ENCODE data around the gene OR2F2.

Gene OR2F2

DNA sequence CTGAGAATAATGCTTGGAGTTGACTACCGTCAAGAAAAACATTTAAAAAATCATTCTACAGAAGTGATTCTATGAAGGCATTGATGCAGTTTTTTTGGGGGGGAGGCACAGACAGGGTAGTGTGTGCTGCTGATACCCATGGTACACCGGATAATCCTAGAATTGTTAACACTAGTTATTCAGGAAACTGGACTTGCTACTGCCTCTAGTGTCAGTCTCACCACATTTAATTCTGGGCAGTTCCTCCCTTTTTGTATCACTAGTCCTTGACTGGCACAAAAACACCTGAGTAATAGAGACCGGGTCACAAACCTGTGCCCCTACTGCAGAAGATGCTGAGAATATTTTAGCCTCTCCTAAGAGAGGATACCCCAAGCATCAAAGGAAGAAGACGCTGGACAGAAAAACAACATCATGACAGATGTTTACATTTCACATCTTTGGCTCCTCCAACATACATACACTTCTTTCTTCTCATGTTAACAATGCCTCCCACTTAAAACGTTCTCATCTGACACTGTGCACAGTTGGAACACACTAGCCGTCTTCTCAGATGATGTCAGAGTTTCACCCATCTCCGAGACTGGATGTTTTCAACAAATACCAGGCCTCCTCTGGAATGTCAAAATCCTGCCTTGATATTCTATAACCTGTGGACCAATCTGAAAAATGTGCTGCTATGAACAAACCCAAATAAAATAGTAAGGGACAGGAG is 19.9 kb upstream of the OR2F2 start:
- no peak for DNase-seq

DNA sequence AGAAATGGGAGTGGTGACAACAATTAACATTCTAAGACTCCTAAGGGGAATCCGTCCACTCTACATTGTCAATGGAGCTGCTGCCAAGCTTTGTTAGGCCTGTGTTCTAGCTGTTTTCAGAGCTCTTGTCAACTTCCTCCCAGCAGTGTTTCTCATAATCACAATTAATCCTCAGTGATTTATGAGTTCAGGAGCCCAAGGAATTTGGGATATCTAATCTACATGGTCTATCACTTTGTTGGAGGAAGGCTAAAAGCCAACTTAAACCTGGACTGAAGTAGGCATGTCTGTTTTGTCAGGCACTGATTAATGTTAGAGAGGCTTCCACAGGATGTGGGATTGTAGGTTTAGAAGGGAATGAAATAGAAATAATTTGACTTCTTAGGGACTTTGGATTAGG is 10.2 kb upstream of the OR2F2 start:
- DNase-seq: no peak

DNA sequence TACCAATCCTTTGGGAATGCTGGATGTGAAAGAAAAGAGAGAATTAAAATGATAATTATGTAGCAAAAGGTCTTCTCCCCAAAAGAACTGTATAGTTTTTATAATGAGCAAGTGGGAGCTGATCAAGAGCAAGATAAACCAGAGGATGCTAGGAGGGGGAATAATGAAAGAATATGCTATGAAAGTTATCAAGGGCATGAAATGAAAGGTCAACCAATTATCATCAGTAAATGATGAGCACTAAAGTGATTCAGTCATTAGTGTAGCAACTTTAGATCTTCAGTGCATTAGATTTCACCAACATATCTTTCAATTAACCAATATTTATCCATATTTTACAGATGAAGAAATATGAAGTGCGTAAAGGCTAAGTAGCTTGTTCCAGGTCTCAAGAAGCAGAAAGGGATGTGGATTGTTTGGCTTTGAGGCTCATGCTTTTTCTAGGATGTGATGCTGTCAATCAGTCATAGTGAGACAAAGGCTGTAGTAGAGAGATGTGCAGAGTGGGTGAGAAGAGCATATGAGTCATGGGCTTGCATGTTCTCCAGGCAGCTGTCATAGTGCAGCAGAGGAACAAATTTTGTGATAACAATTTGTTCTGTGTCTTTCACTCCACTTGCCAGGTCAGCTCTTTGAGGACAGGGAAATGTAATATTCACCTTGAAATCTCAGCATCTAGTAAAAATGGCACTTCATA is 5.7 kb upstream of the OR2F2 start:
- no peak for DNase-seq

DNA sequence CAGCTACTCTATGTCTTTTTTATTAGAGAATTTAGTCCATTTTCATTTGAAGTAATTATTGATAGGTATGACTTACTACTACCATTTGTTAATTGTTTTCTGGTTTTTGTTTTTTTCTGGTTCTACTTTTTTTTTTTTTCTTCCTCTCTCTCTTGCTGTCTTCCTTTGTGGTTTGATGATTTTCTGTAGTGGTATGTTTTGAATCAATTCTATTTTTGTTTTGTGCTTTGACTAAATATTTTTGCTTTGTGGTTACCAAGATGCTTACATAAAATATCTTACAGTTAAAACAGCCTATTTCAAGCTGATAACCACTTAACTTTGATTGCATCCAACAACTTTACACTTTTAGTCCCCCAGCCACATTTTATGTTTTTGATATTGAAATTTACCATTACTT is 3.3 kb upstream of the OR2F2 start:
- DNase-seq: no peak

DNA sequence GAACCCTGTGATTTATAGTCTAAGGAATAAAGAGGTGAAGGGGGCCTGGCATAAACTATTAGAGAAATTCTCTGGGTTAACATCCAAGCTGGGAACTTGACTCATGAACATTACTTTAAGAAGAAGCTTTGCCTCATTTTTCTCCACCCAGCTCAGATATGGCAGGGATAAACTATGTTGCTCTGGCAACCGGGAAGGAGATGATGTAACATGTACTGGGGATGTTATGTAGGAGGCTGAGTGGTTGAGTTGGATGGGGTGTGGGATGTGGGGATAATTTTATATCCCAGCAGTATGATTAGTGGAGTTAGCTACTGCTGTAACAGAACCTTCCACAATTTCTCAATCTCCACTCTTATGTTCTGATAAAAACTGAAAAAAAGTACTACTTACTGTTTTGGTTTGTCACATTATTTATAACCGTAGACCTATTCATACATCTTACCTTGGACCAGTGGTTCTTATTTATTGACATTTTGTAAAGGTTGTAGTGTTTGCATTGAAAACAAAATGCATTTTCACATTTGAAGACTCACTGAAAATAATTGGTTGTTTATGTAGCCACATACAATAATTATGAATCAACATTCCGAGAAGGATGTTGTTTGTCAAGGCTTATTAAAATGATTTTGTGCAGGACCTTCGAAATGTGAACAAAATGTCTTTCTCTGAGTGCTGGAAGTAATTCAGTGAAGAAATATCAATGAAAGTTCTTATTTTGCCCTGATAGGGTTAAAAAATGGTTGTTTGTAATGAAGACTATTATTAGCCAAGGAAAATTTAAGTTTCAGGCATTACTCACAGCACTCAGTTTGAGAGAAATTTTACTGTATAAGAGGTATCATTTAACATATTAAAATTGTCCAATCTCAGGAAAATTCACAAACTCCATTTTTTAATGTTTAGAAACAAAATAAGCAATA is 1.3 kb downstream of the OR2F2 start:
- DNase-seq: no peak

DNA sequence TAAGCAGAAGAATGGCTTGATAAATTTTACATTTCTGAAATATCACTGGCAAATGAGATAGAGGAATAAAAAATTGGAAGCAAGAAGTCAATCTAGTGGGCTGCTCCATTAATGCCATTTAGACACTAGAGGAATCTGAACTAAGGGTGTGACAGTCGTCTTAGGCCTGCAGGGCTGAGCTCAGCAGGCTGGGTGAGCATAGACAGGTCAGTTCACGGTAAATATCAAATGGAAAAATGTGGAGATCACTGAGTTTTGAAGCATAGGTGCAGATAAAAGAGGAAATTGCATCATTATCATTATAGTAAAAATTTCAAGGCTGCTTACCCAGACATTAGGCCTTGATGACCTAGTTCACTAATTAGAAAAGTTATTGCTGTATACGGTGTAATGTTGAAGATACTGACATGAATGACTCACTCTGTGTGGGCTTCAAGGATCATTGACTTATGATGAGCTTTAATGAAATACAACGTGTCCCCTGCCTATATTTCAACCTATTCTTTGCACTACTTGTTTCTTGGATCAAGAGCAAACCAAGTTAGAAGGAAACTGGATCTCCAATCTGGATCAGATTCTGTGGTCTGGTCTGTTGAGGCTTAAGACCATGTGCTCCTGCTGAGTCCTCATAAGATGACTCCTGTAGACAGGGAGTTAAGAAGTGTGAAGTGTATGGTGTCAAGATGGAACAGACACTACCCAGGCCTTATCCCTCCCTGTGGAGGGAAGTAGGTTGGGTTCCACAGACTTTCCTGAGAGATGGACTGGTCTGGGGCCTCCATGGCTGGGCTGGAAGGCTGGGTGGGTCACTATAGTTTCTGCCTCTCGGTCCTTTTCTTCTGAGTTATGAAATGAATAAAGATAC is 3.6 kb downstream of the OR2F2 start:
- DNase-seq: no peak

DNA sequence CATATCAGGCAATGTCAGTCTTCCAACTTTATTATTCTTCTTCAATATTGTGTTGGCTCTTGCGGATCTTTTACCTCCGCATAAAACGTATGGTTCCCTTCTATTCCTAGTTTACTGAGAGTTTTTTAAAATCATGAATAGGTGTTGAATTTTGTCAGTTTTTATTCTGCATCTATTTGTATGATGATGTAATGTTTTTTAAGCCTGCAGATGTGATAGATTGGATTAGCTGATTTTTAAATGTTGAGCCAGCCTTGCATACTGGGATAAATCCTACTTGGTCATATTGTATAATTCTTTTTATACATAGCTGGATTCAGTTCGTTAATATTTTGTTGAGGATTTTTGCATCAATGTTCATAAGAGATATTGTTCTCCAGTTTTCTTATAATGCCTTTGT is 10.4 kb downstream of the OR2F2 start:
- DNase-seq: no peak

DNA sequence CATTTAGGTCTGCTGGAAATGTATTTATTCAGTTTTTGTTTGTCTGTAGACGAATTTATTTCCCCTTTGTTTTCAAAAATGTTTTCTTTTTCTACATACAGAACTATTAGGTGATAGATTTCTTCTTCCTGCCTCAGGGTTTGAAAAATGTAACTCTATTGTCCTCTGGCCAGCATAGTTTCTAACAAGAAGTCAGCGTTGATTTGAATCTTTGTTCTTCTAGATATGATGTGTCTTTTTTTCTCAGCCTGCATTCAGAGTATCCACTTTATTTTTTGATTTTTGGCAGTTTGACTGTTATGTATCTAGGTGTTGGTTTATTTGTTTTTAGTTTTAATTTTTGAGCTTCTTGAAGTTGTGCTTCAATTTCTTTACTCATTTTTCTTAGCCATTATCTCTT is 12.1 kb downstream of the OR2F2 start:
- DNase-seq: no peak

DNA sequence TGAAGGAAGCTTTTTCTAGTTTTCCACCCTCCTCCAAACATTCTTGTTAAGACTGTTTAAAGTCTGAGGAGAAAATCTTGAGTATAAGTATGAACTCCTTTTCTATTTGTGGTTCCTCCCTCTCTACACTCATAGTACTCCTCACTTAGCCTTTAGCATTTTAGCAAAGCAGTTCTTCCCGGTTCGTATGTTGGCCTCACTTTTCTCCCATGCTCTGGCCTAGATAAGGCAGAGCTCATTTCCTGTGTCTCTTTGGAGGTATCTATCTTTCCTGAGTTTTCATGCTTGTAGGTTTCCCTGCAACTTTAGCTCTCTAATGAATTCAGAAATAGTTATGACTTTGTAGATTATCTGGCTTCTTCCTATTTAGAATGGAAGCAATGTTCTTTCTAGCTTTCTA is 13.7 kb downstream of the OR2F2 start:
- DNase-seq: no peak

DNA sequence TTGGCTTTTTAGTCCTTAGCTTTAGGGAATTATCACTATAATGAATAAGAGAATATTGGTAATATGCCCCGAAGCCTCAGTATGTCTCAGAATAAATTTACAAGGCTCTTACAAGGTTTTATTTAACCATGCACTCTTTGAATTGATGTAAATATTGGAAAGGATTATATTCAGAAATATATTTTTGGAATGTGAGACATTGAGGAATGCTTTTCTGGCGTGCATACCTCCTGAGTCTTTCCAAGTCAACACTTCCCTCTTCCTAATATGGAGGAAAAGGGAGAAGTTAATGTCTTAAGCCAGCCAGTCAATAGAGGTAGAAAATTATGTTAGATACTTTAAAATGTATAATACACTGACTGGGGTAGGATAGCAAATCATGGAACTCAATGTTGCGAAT is 18.4 kb downstream of the OR2F2 start:
- DNase-seq: no peak

DNA sequence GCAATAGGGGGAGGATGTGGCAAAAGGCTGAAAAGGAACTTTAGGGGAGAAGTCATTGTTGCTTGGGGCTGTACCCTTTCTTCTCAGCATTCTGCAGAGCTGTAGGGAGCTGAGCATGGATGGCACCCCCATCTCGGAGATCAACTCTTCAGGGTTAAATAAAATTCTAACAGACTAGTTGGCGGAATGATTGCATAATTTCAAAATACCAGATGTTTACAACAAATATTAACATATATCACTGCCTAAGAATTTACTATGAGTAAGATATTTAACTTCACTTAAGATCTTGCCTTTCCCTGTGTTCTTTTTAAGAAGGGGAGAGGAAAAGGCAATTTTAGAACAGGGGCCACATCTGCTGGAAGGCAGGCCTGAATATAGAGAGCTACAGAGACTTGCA is 19.1 kb downstream of the OR2F2 start:
- DNase-seq: no peak

DNA sequence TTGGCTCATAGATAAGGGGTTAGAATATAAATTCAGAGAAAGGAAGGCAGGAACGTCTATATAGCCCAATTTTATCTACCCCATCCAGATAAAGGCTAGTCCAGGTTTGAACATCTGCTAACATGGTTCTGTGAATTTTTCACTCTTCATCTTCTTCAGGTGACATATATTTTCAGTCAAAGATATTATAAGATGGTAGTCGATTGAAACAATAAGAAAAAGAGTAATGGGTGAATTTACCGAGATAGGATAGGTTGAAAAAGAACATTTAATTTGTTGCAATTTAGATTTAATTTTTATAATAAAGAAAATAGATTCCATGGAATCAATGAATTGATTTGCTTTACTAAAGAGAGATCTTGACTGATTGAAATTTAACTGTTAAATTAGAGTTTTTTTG is 19.5 kb downstream of the OR2F2 start, which contains the start of gene OR2F1:
Gene OR2F1, plus strand, starts transcription at position 301 of the 400 bp plus-strand sequence. CDS start 5,127 bp downstream, outside the sequence.
- no peak for DNase-seq

DNA sequence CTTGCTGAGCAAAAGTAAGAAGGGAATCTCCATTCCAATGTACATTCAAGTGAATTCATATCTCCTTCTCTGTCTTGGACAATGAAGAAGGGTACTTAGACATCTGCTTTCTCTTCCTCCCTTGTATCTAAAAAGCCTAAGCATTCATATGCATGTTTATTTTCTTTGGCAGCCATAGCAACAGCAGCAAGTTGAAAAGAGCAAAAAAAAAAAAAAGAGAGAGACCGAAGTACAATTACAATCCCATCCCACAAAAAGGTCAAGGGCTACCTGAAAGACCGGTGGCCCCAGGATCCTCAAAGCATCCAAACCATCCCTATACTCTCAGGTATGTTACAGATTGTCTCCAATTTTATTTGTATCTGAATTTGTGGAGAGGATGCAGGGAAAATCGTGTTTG is 23.7 kb downstream of the OR2F2 start:
- DNase-seq: no peak

DNA sequence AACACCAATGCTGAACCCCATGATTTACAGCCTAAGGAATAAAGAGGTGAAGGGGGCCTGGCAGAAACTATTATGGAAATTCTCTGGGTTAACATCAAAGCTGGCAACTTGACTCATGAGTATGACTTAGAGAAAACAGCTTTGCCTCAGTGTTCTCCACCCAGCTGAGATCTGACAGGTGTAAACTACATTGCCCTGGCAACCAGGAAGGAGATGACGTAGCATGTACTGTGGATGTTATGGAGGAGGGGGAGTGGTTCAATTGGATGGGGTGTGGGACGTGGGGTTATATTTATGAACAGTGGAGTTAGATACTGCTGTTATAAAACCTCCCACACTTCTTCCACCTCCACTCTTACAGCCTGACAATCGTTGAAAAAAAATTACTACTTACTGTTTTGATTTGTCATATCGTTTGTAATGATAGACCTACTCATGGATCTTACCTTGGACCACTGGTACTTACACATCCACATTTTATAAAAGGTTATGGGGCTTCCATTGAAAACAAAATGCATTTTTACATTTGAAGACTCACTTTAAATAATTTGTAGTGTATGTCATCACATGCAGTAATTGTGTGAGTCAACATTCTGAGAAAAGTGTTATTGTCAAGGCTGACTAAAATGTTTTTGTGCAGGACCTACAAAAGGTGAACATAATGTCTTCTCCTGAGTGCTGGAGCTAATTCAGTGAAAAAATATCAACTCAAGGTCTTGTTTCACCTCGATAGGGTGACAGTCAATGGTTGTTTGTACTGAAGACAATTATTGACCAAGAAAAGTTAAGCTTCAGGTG is 26.0 kb downstream of the OR2F2 start:
- no peak for DNase-seq

DNA sequence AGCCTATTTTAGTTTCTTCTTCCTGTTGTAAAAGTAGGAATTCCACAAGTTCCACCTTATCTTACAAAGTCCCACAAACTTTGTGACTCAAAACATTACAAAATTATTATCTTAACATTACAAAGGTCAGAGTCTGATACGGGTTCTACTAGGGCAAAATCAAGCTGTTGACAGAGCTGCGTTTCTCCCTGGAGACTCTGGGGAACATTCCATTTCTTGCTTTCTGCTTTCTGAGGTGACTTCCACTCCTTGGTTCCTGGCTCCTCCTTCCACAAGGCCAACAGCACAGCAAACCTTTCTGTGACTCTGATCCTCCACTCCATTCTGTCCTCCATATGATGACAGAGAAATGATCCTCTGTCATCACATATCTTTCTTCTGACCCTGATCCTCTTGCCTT is 30.2 kb downstream of the OR2F2 start:
- DNase-seq: no peak

DNA sequence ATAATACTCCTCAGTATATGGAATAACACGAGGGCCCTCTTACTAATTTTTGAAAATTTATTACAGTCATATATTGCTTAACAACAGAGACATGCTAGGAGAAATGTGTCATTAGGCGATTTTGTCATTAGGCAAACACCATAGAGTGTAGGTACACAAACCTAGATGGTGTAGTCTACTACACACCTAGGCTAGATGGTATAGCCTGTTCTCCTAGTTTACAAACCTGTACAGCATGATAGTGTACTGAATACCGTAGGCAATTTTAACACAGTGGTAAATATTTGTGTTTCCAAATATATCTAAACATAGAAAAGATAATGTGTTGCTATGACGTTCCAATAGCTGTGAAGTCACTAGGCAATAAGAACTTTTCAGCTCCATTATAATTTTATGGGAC is 32.4 kb downstream of the OR2F2 start:
- DNase-seq: no peak

DNA sequence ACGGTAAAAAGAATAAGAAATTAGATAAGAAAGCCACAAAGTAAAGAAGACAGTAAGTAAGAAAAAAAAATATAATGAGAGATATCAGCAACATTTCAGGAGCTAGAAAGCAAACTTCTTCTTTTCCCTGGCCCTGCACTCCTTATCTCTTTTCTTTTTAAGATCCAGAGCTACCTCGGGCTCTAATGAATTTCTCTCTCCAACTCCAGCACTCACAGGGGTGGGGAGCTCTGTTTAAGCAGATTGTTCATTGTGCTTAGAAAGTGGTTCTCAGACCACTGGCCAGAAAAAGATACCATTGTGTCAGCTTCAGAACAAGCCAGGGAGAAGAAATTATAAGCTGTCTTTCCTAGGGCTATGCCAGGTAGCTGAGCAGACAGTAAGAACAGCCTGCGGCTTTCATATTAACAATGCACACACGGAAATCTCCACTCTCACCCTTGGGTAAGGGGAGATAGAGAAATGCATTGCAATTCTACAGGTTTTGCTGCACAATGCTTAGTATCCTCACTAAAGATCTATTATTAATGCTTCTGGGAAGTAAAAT is 38.9 kb downstream of the OR2F2 start:
- no peak for DNase-seq

DNA sequence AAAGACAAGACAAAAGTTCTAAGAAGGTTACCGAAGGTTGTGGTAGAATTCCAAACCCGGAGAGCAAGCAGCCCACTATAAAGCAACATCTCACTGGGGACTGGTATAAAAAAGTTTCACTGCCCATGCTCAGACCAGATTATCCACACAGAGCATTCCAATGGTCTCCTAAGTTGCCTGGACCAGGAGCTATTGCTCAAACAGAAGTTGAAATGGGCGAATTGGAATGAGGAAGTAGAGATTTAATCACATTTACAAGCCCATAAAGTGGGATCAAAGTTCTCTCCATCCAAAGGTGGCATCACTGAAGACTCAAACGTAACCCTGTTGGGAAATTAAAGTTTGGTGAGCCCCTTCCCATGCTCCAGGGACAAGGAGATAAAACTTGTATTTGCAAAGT is 39.4 kb downstream of the OR2F2 start:
- no peak for DNase-seq

DNA sequence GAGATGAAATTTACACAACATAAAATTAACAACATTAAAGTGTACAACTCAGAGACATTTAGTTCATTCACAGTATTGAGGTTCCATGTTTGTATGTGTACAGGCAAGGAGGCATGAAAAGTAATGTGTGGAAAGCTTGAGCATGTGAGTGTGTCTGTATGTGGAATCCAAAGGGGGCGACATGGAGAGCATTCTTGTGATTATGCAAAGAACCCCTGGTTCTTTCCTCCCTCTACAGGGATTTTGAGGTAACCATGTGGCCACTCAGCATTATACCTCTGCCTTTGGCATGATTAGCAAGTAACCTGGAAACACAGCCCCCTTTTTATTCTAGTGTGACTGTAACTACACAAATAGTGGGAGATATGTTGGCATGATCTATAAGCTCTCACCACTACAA is 40.6 kb downstream of the OR2F2 start:
- DNase-seq: no peak

DNA sequence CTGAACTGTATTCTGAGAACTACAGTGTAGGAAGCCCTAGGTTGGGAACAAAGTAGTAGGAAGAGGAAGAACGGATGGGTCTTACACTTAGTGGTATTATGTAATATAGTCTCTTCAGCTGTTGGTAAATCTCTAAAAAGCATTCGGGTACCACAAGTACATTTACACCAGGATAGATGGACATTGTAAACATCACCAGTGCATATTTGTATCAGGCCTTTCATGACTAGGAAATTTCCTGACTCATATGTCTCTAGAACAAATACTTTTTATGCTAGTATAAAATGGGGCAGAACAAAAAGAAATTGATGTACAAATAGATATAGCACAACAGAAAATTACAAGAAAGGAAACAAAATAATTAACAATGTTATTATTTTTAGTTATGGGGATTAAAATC is 43.6 kb downstream of the OR2F2 start:
- no peak for DNase-seq

DNA sequence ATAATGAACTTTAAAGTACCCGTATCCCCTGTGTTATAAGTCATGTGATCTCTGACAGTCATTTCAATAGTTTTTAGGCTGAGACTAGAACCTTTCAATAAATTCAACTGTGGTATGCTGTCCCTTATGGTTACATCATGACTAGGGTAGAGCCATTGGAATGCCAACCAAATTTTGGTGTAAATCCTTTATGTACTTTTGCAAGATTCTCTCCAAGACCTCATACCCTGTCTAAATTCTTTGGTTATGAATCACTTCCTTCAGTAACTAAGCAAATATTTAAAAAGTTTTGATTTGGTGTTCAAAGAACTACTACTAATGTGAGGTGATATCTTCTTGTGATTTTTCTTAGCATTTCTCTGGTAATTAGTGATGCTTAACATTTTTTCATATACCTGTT is 44.3 kb downstream of the OR2F2 start:
- no peak for DNase-seq

DNA sequence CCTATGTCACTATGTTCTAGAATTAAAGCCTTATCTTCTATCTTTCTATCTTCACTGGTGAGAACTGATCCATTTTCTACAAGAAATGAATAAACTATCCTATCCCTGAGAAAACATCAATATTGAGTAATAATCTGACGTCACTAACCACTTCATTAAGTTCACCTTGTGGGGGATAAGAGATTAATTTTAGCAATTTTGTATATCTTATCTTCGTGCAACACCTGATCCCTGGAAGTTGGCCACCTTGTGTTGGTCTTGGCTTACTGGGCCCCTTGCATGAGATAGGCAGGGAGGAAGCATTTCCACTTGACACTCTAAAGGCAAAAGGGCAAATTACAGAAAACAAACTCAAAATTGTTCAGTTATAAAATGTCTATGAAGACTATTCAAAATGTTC is 45.0 kb downstream of the OR2F2 start:
- no peak for DNase-seq

Data from activated CD8-positive, alpha-beta memory T cell treated with anti-CD3 and anti-CD28 coated beads for 24 hours (primary cell).